ENCODE results near the gene SLC4A4. TPM values are rescaled to one million over a fixed set of nuclear protein-coding genes. Genes with fewer than 3 reads are reported as not detected.

The SLC4A4 gene
- total and polyA plus RNA-seq, 2 of the 13 experiments (the other 11 are each of a cell fraction or from before 2014, with no cell fraction given), result 0.01 TPM; not detected in 1

GRCh38 chr4:71476240-71476639 lies 137.4 kb downstream of the SLC4A4 start:
- intact Hi-C loops (cut with micrococcal nuclease; ENCODE audit: unreplicated experiment) (no loop called here), in situ Hi-C loops (cut with HindIII; ENCODE audit: extremely low pct_ligation_motif_present, low pct_unique_long_range_greater_than_20kb) (no loop called here)
- H3K4me3 ChIP-seq (replicated peaks in 1 of 3; ENCODE audit: insufficient read depth in 1 of 3, low read depth in 2 of 3, low read length in 3 of 3), result no peak overlapping the region
- H3K4me1 ChIP-seq (ENCODE audit: insufficient read depth, low read length), result no peaks in the 10 kb centered on the region
- ChIA-PET POLR2A (no interaction called here), CTCF (ENCODE audit: low intra/inter-chr PET ratio, low total read pairs) (no interaction called here)
- no peak for FAIRE-seq
- H3K79me2 ChIP-seq (ENCODE audit: insufficient read depth, low read length), result no peaks in the 10 kb centered on the region
- H3K4me2 ChIP-seq (ENCODE audit: low read depth, low read length), result no peak overlapping the region
- H4K20me1 ChIP-seq (ENCODE audit: insufficient read depth, low read length), result no peaks in the 10 kb centered on the region
- no TSS peak for BruUV-seq (replicated peaks)
- 30% methylated on average over 3 of the region's 3 CpGs for WGBS (ENCODE audit: low lambda C conversion rate)
- ATAC-seq, result no peak
- H3K27me3 ChIP-seq (ENCODE audit: control insufficient read depth in 1 of 2, insufficient read depth in 2 of 2, low read length in 2 of 2), result no peaks in the 10 kb centered on the region
- H3K36me3 ChIP-seq (replicated peaks in 1 of 2; ENCODE audit: control insufficient read depth in 1 of 2, insufficient read depth in 2 of 2, low read length in 2 of 2), result no peaks in the 10 kb centered on the region
- H3K27ac ChIP-seq (ENCODE audit: extremely low read length, insufficient read depth, low read length), result no peak overlapping the region
- TF ChIP-seq MLLT10 (CRISPR knock-in tag; IDR thresholded peaks at IDR 0.05) (no peak), ZNF280B (CRISPR knock-in tag; IDR thresholded peaks at IDR 0.05; ENCODE audit: borderline replicate concordance) (no peak), MXD4 (CRISPR knock-in tag; IDR thresholded peaks at IDR 0.05) (no peak), ZNF496 (CRISPR knock-in tag; IDR thresholded peaks at IDR 0.05; ENCODE audit: insufficient replicate concordance) (no peak), MBNL3 (CRISPR knock-in tag; conservative IDR thresholded peaks at IDR 0.05) (no peak), HOXA5 (CRISPR knock-in tag; IDR thresholded peaks at IDR 0.05) (no peak), MAFK (conservative IDR thresholded peaks at IDR 0.05 in 1 of 2, IDR thresholded peaks at IDR 0.05 in 1 of 2; ENCODE audit: low read length in 2 of 2) (no peak), ZBTB43 (CRISPR knock-in tag; conservative IDR thresholded peaks at IDR 0.05) (no peak), ZNF350 (CRISPR knock-in tag; IDR thresholded peaks at IDR 0.05; ENCODE audit: borderline replicate concordance, low read depth) (no peak), ZBTB38 (CRISPR knock-in tag; IDR thresholded peaks at IDR 0.05) (no peak), MXI1 (IDR thresholded peaks at IDR 0.05; ENCODE audit: borderline replicate concordance, low read depth, low read length) (no peak), NPAS2 (CRISPR knock-in tag; IDR thresholded peaks at IDR 0.05; ENCODE audit: borderline replicate concordance) (no peak)
- no peak overlapping the region for H2AFZ ChIP-seq (ENCODE audit: low read length)
- no peaks in the 10 kb centered on the region for H3K9me3 ChIP-seq (ENCODE audit: low read length)
- DNase-seq (ENCODE audit: low spot score), result no peak
- no peak overlapping the region for H3K9ac ChIP-seq (ENCODE audit: insufficient read depth, low read depth, low read length)

Measured in HepG2 (cell line).